Thyroid gland (tissue), 4 donors: ENCODE data around the gene CCDC178.

Experiments
- POLR2A ChIP-seq, 2 donors: fragments of 450-650 bp; IDR thresholded peaks; one replicate each; pipeline ENCODE4 v1.6.1; 2017; ENCODE audit warnings: antibody characterized with exemption in 2 of 2, mild to moderate bottlenecking in 2 of 2, moderate library complexity in 1 of 2
- TF ChIP-seq, protein P1 (sequence below), 6 experiments: fragments of 200-600 bp in 3 of 6; fragments of 450-650 bp in 3 of 6; sonication (generic) in 3 of 6; IDR thresholded peaks; one replicate each; pipeline ENCODE4 v1.5.1; 2016 to 2019; ENCODE audit warnings: antibody characterized with exemption in 6 of 6, mild to moderate bottlenecking in 2 of 6, inconsistent platforms in 1 of 6, moderate library complexity in 1 of 6

DNA sequence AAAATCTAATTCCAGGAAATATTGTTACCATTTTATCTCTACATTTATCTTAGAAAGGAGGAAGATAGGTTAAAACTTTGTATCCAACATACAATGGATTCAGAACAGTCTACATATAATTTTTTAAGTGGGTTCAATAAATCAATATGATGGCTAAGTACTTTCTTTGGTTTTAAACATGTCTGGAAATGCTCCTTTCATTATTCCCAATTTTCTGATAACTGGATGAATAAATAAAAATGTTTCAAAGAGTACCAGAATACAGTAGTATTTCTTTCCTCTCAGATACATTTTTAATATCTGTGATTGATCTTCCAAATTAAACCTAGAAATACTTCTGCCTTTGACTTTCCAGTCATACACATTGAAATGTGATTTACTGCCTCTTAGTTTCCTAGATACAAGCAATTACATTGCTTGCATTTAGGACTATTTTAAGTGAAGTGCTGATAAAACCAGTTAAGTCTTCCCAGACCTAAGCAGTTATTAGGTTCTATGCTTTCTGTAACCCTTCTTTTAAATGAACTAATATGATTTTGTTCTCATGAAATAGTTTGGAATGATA, 283.5 kb downstream of the CCDC178 start:
- TF ChIP-seq, protein P1, sequence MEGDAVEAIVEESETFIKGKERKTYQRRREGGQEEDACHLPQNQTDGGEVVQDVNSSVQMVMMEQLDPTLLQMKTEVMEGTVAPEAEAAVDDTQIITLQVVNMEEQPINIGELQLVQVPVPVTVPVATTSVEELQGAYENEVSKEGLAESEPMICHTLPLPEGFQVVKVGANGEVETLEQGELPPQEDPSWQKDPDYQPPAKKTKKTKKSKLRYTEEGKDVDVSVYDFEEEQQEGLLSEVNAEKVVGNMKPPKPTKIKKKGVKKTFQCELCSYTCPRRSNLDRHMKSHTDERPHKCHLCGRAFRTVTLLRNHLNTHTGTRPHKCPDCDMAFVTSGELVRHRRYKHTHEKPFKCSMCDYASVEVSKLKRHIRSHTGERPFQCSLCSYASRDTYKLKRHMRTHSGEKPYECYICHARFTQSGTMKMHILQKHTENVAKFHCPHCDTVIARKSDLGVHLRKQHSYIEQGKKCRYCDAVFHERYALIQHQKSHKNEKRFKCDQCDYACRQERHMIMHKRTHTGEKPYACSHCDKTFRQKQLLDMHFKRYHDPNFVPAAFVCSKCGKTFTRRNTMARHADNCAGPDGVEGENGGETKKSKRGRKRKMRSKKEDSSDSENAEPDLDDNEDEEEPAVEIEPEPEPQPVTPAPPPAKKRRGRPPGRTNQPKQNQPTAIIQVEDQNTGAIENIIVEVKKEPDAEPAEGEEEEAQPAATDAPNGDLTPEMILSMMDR (IDR thresholded peaks at IDR 0.05) = no peak
- no peak for TF ChIP-seq POLR2A (IDR thresholded peaks at IDR 0.05)
